GM23338 (cell line): Measurements from ENCODE around the gene NPC1.

Experiments
- POLR2AphosphoS5 ChIP-seq: IDR thresholded peaks from 2 replicates; pipeline ENCODE4 v1.6.1; 2016; ENCODE audit warnings: antibody characterized with exemption, low read depth
- REST ChIP-seq: IDR thresholded peaks from one replicate; pipeline ENCODE4 v1.6.1; 2018; ENCODE audit warnings: antibody characterized with exemption; ENCODE audit not compliant: unreplicated experiment
- STAT1 ChIP-seq: IDR thresholded peaks from one replicate; pipeline ENCODE4 v1.6.1; 2016; ENCODE audit warnings: antibody characterized with exemption; ENCODE audit not compliant: unreplicated experiment
- TF ChIP-seq, protein P1 (sequence below), 2 experiments: fragments of 200-600 bp in 1 of 2; sonication (generic) in 1 of 2; conservative IDR thresholded peaks; 2 replicates each; pipeline versions ENCODE4 v1.5.1 to v1.6.1; 2016 to 2017; ENCODE audit warnings: antibody characterized with exemption in 2 of 2, low read depth in 2 of 2, mild to moderate bottlenecking in 2 of 2, moderate library complexity in 1 of 2

GRCh38 chr18:23552505-23552904, 33.8 kb downstream of the NPC1 start:
- TF ChIP-seq POLR2AphosphoS5: no peak
- TF ChIP-seq, protein P1, sequence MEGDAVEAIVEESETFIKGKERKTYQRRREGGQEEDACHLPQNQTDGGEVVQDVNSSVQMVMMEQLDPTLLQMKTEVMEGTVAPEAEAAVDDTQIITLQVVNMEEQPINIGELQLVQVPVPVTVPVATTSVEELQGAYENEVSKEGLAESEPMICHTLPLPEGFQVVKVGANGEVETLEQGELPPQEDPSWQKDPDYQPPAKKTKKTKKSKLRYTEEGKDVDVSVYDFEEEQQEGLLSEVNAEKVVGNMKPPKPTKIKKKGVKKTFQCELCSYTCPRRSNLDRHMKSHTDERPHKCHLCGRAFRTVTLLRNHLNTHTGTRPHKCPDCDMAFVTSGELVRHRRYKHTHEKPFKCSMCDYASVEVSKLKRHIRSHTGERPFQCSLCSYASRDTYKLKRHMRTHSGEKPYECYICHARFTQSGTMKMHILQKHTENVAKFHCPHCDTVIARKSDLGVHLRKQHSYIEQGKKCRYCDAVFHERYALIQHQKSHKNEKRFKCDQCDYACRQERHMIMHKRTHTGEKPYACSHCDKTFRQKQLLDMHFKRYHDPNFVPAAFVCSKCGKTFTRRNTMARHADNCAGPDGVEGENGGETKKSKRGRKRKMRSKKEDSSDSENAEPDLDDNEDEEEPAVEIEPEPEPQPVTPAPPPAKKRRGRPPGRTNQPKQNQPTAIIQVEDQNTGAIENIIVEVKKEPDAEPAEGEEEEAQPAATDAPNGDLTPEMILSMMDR (conservative IDR thresholded peaks at IDR 0.05; ENCODE audit: low read depth in 2 of 2): no peak
- no peak for TF ChIP-seq REST
- TF ChIP-seq STAT1: no peak
